AG10803 (cell line): ENCODE measurements around the gene ZNF595.
"Not testable (repeated sequence)": the region's sequence is repeated elsewhere in the genome, so short reads cannot be mapped to it uniquely, and the experiment has no call there.

ENCODE experiments used
- DNase-seq: peaks from one replicate; pipeline ENCODE4 v3.0.0; 2010; ENCODE audit warnings: low read depth
- H3K4me3 ChIP-seq: 2 replicates; pipeline ENCODE4 v1.5.1; 2011; ENCODE audit warnings: mild to moderate bottlenecking, low read length, control low read depth

The ZNF595 gene

DNA sequence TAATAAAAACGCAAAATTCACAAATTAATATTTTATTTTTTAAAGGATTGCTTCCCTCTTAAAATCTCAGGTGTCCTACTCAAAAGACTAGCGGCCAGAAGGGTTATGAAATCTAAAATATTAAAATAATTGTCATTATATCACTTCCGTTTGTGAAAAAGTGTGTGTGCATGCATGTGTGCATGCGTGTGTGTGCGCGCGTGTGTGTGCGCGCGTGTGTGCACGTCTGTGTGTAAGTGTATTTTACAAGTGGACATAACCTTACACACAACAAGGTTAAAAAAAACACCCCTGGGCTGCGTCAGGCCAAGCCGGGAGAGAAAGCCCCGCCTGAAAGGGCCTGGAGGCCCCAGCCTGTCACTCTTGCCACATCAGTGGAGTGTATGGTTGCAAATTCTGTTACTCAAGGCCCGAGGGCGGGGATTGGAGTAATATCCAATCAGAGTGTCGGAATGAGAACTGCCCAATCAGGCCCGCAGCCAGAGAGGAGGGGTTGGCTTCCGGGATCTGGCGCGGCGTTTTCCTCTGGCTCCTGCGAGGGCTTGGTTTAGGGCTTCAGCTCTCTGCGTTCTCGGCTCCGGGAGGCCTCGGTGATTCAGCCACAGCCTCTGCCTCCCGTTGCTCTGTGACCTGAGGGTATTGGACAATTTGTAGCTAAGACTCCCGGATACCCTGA, at the start of gene ZNF595:
Gene ZNF595 (plus strand): TSS at position 518 of the 676 bp plus-strand sequence. CDS start 168 bp downstream, outside the sequence.
- H3K4me3 ChIP-seq: peak within 1 kb of the TSS; percentile 43
- not testable (repeated sequence) for DNase-seq

DNA sequence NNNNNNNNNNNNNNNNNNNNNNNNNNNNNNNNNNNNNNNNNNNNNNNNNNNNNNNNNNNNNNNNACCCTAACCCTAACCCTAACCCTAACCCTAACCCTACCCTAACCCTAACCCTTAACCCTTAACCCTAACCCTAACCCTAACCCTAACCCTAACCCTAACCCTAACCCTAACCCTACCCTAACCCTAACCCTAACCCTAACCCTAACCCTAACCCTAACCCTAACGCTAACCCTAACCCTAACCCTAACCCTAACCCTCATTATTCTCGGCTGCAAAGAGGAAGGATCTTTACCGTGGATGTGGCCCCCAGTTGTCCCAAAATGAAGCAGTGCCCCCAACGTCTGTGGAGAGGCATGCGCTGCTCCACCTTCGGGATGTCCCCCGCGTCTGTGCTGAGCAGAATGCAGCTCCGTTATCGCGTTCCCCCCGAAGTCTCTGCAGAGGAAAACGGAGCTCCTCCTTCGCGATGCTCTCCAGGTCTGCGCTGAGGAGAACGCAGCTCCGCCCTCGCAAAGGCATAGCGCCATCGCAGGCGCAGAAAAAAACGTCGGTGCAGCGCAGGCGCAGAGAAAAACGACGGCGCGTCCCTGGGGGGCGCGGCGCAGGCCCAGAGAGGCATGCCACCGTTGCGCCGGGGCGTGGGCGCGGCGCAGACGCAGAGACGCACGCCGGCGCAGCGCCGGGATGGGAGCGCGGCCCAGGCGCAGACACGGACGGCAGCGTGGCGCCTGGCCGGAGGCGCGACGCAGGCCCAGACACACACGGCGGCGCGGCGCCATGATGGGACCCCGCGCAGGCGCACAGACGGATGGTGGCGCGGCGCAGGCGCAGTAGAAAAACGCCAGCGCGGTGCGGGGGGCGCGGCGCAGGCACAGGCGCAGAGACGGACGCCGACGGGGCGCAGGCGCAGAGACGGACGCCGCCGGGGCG, 42.9 kb upstream of the ZNF595 start:
- DNase-seq: peak; percentile 5

DNA sequence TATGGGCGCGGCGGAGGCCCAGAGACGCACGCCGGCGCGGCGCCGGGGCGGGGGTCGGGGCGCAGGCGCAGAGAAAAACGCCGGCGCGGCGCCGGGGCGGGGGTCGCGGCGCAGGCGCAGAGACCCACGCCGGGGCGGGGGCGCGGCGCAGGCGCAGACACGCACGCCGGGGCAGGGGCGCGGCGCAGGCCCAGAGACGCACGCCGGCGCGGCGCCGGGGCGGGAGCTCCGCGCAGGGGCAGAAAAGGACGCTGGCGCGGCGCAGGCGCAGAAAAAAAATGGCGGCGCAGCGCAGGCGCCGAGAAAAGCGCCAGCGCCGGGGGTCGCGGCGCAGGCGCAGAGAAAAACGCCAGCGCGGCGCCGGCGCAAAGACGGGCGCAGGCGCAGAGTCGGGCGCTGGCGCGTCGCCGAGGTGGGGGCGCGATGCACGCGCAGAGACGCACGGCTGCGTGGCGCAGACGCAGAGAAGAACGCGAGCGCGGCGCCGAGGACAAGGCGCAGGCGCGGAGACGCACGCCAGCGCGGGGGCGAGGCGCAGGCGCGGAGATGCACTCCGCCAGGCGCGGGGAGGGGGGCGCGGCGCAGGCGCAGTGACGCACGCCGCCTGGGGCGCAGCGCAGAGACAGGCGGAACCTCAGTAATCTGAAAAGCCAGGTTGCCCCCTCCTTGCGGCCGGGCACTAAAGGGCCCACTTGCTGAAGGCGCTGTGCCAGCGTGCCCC, 41.9 kb upstream of the ZNF595 start:
- H3K4me3 ChIP-seq, DNase-seq: not testable (repeated sequence)

More for the DNA sequence above, 42.9 kb upstream of the ZNF595 start:
- H3K4me3 ChIP-seq: not testable (repeated sequence)

DNA sequence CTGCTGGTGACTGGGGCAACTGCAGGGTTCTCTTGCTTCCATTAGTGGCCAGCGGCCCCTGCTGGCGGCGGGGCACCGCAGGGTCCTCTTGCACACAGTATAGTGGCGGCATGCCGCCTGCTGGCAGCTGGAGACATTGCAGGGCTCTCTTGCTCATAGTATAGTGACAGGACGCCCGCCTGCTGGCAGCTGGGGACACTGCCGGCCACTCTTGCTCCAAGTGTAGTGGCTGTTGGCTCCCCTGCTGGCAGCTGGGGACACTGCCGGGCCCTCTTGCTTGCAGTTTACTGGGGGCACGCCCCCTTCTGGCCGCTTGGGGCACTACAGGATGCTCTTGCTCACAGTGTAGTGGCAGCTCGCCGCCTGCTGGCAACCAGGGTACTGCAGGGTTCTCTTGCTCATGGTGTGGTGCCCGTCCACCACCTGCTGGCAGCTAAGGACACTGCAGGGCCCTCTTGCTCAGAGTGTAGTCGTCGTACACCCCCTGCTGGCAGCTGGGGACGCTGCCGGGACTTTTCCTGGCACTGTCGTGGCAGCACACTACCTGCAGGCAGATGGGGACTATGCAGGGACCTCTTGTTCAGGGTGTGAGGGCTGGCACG, 41.2 kb upstream of the ZNF595 start:
- not testable (repeated sequence) for DNase-seq, H3K4me3 ChIP-seq

DNA sequence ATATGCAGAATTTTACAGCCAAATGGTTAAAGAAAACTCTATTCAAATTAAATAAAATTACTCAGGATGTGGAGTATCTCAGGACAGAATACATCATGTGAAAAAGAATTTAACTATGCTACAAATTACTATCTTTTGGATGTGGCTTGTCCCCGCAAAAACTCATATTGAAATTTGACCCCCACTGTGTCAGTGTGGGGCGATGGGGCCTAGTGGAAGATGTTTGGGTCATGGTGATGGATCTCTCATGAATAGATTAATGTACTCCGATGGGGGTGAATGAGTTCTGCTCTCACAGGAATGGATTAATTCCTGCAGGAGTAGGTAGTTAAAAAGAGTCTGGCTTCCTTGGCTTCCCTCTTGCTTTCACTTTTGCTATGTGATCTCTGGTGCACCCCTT, 35.0 kb upstream of the ZNF595 start:
- DNase-seq, H3K4me3 ChIP-seq: not testable (repeated sequence)

DNA sequence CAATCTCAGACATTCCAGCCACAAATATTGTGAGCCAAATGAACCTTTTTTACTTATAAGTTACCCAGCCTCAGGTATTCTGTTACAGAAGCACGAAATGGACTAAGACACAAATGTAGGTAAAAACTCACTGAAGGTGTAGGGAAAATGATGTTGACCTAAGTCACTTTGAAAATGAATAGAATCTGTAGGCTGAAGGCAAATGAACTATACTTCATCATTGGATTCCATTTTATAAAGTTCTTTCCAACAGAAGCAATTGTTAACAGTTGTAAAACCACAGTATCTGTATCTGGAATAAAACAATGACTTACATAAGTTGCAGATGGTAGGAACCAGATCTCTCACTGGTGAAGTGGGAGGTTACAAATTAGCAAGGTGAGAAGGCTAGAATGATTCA, 34.5 kb upstream of the ZNF595 start:
- not testable (repeated sequence) for DNase-seq, H3K4me3 ChIP-seq

DNA sequence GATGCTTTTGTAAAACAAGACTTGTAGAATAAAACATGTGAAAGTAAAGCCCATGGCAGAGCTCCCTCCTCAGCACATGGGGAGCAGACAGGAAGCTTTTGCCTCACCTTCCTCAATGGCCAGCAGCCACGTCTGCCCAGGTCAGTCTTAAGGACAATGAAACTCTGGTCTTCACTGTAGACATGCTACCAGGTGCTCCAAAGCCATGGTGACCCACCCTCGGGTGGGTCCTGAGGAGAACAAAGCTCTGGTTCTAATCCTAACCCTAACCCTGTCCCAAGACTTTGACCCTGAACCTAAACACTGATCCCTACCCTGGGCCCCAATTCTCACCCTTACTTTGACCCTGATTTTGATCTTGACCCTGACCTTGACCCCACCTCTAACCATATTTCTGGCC, 30.2 kb upstream of the ZNF595 start:
- H3K4me3 ChIP-seq, DNase-seq: not testable (repeated sequence)

DNA sequence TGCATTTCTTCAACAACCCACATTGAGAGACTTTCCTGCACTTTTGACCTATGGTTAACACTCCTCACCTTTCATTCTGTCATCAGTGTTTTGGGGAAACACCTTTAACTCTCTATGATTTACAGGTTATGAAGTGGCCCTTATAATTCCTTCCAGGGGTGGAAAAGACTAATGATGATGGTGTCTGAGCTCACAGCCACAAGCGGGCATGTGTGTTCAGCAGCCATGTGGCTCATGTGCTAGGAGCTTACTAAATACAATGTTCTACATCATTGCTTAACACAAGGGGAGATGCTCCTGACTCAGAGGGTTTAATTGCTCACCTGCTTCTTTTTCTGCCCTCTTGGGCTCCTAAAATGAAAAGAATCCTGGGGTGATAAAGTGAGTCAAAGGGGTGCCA, 28.8 kb upstream of the ZNF595 start:
- not testable (repeated sequence) for DNase-seq, H3K4me3 ChIP-seq

DNA sequence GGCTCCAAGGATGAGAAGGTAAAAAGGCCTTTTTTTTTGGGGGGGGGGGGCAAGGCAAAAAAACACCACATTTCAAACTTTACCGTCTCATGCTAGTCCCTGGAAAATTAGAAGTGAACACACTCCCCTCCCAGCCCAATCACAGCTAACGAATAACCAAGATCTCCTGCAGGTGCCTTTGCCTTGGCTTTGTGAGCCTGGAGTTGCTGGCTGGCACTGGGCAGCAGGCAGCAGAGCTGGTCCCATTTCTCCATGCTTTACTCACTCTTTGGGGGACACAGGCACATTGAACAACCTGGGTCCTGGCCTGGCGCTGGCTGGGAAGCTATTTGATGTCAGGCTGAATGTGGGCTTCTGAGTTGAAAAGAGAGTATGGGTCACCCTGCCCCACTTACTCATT, 25.6 kb upstream of the ZNF595 start:
- not testable (repeated sequence) for H3K4me3 ChIP-seq, DNase-seq

DNA sequence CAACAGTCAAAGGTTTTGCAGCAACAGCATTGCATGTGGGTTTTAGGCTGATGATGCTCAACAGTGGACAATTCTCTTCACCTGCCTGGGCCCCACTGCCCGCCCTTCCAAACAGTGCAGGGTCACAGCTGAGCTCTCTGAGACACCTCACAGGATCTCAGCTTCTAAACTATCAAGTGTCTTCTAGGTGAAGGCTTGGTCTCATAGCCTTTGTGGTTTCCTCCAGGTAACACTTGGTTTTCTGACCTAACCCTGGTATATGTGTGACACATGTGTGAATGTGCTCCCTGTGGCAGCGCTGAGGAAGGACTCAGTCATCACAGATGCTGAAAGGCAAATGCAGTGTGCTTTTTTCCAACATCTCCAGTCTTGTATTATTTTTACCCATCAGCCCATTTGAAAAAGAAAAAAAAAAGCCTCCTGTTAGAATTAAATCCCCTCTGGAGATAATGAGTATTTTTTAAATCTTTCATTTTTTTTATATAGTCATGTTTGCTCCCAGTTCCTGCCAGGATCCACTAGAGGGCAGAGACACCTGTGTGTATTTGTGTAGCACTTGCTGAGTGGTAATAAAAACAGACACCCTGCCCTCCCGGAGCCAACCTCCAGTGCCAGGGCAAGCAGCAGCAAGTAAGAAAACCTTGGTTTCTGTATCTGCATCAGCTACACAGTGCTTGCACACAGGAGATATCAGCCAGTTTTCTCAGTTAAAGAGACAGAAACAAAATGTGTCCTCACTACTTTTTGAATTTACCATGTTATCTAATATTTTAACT, 24.2 kb upstream of the ZNF595 start:
- DNase-seq, H3K4me3 ChIP-seq: not testable (repeated sequence)

DNA sequence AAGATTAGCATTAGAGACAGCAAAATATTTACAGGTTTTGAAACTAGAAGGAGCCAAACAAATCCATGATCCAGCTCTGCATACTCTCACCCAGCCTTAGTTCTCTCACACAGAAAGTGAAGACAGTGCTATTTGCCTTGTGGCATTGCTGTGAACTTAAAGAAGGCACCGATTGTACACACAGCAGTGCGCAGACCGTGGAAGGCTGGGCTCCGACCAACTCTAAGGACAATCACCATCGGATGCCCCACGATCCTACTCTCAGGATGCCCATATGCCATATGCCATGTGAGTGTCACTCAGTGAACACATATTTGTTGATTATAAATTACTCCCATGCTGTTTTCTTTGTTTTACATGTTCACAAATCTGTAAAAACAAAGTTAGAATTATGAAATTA, 19.8 kb upstream of the ZNF595 start:
- not testable (repeated sequence) for DNase-seq, H3K4me3 ChIP-seq

DNA sequence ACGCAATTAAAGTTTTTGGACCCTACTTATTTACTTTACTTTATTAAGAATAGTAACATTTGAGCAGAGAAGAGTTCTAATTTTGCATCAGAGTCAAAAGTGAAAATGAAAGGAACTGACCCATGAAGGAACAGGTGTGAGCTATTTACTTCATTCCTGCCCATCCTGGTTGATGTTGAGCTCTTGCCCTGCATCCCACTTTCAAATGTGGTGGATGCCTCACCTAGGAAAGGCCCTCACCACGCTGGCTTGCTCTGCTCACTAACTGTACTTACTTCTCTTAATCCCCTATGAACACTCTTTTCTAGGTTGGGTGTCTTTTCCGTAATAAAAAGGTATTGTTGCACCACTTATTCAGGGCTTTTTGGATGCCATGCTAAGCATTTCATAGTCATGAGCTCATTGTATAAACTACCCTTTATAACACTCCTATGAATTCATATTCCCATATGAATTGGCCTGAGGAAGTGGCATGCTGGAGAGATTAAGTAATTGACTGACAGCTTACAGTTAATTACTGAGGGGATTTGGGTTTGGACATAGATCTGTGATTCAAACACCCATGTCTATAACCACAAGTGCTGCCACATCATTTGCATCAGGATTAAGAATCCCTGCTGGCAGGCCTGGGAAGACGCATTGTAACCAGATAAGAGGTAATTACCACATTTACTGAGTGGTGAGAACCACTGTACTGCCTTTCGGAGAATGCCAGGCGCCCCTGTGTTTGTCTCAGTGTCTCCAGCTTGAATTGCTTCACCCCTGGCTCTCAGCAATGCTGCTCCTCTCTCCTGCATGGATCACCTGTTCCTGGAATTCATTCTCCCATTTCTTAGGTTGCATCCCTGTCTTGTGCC, 16.3 kb upstream of the ZNF595 start:
- not testable (repeated sequence) for H3K4me3 ChIP-seq, DNase-seq

DNA sequence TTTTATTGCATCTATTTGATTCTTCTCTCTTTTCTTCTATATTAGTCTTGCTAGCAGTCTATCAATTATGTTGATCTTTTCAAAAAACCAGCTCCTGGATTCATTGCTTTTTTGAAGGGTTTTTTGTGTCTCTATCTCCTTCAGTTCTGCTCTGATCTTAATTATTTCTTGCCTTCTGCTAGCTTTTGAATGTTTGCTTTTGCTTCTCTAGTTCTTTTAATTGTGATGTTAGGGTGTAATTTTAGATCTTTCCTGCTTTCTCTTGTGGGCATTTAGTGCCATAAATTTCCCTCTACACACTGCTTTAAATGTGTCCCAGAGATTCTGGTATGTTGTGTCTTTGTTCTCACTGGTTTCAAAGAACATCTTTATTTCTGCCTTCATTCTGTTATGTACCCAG, 14.9 kb upstream of the ZNF595 start:
- not testable (repeated sequence) for DNase-seq, H3K4me3 ChIP-seq

DNA sequence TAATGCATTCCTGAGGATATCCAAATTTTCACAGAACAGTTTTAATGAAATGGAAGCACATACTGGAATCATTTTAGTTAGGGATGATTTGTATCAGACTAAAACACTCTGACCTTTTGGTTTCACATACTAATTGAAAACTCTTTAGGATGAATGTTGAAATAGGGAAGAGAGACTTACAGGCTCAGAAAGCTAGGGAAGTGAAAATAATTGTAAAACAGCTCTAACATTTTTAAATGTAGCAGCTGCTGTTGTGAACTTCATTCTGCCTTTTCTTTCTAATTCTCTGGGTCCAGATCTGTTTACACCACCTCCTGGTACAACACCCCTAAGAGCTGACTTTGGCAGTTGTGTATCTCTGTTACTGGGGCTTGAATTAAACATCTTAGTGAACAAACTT, 9.7 kb upstream of the ZNF595 start:
- DNase-seq, H3K4me3 ChIP-seq: not testable (repeated sequence)

DNA sequence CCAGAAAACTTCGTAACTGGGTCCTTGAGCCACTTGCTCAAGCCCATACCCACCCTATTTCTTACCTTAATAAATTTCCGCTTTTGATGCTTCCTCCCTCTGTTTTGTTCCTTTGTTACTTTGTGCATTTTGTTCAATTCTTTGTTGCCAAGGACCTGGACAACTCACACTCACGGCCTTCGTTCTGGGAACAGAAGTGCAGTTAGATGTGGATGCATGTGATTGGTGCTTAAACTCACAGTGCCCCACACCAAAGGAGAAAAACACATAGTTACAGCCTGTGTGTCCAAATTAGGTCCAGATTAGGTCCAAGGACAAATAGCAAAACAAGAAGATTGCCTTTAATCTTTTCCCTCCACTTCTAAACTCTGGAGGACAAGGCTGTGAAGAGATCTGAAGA, 1.9 kb upstream of the ZNF595 start:
- not testable (repeated sequence) for DNase-seq, H3K4me3 ChIP-seq

DNA sequence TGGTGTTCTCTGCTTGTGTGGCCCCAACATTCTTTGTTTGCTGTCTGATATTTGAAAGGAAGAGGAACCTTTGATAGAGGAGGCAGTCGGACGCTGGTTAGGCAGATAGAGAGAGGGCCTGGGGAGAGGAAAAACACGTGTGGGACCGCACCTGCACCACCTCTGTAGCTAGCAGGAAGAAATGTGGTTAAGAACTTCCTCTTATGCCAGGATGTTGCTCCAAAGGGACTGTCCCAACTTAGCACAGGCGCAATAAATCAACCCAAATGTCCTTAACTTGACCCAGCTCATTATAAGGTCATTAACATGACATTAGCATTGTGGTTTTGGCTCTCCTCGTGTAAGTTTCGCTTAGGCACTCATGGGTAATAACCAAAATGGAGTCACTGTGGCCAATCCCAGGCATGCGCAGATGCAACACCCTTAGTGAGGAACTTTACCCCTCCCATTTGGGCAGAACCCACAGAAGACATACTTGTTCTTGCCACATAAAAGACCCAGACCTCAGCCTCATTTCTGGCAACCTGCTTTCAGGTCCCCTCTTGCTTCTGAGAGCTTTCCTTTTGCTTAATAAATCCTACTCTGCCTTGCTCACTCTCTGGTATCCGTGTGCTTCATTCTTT, 1.4 kb upstream of the ZNF595 start:
- H3K4me3 ChIP-seq, DNase-seq: not testable (repeated sequence)

DNA sequence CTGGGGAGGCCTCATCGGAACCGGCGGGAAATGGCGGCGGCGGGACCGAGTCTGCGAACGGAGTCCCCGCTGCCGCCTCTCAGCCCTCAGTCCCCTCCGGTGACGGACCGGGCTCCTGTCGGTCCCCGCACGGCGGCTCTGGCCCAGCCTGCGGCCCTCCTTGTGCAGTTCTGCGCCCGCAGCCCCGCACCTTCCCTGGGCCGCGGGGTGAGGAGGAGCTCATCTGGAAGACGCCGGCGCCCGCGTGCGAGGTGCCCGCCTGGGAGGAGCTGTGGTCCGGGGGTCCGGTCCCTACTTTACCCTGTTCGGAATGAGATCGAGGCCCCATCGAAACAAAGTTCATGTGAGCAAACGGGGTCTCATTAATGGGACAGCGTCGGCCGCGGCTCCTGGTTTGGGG, 400 bp downstream of the ZNF595 start:
- DNase-seq, H3K4me3 ChIP-seq: not testable (repeated sequence)
